SK-N-SH treated with all-trans-retinoic acid at 6 μM for 48 hours (cell line): ENCODE measurements around the gene COL6A5.
"Not testable (repeated sequence)": the region's sequence is repeated elsewhere in the genome, so short reads cannot be mapped to it uniquely, and the experiment has no call there.

Source experiments
- ATAC-seq: fragments of 200-7000 bp; cut with Tn5 transposase; 3 replicates; pipeline ENCODE4 v1.9.1; 2020; ENCODE audit warnings: mild to moderate bottlenecking, moderate library complexity
- ARNTL ChIP-seq: fragments of 450-650 bp; formaldehyde crosslinking; IDR thresholded peaks from 2 replicates; pipeline ENCODE4 v1.5.0; 2020; ENCODE audit warnings: low read depth, mild to moderate bottlenecking, moderate library complexity, borderline replicate concordance
- BACH2 ChIP-seq: fragments of 250-450 bp; sonication (Bioruptor Pico); IDR thresholded peaks from 2 replicates; pipeline ENCODE4 v1.9.0; 2021; ENCODE audit warnings: mild to moderate bottlenecking, borderline replicate concordance
- ESRRG ChIP-seq: fragments of 250-450 bp; sonication (Bioruptor Pico); IDR thresholded peaks from 2 replicates; pipeline ENCODE4 v1.6.1; 2021; ENCODE audit warnings: mild to moderate bottlenecking
- GLIS3 ChIP-seq: fragments of 250-450 bp; sonication (Bioruptor Pico); IDR thresholded peaks from 2 replicates; pipeline ENCODE4 v1.5.0; 2020; ENCODE audit warnings: mild to moderate bottlenecking, moderate library complexity
- OSR1 ChIP-seq: fragments of 250-450 bp; sonication (Bioruptor Pico); IDR thresholded peaks from 2 replicates; pipeline ENCODE4 v1.8.0; 2022; ENCODE audit warnings: moderate library complexity, mild to moderate bottlenecking, inconsistent platforms
- PPARA ChIP-seq: fragments of 250-450 bp; sonication (Bioruptor Pico); IDR thresholded peaks from 2 replicates; pipeline ENCODE4 v1.5.0; 2020; ENCODE audit warnings: mild to moderate bottlenecking, borderline replicate concordance
- RARB ChIP-seq: fragments of 250-450 bp; sonication (Bioruptor Pico); IDR thresholded peaks from 2 replicates; pipeline ENCODE4 v1.8.0; 2021; ENCODE audit warnings: mild to moderate bottlenecking, moderate library complexity
- SNAI2 ChIP-seq: fragments of 250-450 bp; sonication (Bioruptor Pico); IDR thresholded peaks from 2 replicates; pipeline ENCODE4 v1.5.0; 2020; ENCODE audit warnings: mild to moderate bottlenecking, moderate library complexity
- TCF4 ChIP-seq: fragments of 250-450 bp; sonication (Bioruptor Pico); IDR thresholded peaks from 2 replicates; pipeline ENCODE4 v1.8.0; 2021; ENCODE audit warnings: mild to moderate bottlenecking, moderate library complexity, borderline replicate concordance
- TOX ChIP-seq: fragments of 250-450 bp; sonication (Bioruptor Pico); IDR thresholded peaks from 2 replicates; pipeline ENCODE4 v1.8.0; 2021; ENCODE audit warnings: mild to moderate bottlenecking, moderate library complexity, borderline replicate concordance
- ZC3H10 ChIP-seq: fragments of 250-450 bp; sonication (Bioruptor Pico); IDR thresholded peaks from 2 replicates; pipeline ENCODE4 v1.5.1; 2021; ENCODE audit warnings: mild to moderate bottlenecking, moderate library complexity
- ZFP3 ChIP-seq: fragments of 250-450 bp; sonication (Bioruptor Pico); IDR thresholded peaks from 2 replicates; pipeline ENCODE4 v1.5.0; 2020; ENCODE audit warnings: mild to moderate bottlenecking, moderate library complexity
- ZFP30 ChIP-seq: fragments of 450-650 bp; formaldehyde crosslinking; IDR thresholded peaks from 2 replicates; pipeline ENCODE4 v1.5.0; 2022; ENCODE audit warnings: mild to moderate bottlenecking, moderate library complexity
- ZNF565 ChIP-seq: fragments of 450-650 bp; formaldehyde crosslinking; conservative IDR thresholded peaks from 2 replicates; pipeline ENCODE4 v1.5.0; 2020; ENCODE audit warnings: low read depth, mild to moderate bottlenecking, moderate library complexity
- ZNF70 ChIP-seq: fragments of 450-650 bp; formaldehyde crosslinking; IDR thresholded peaks from 2 replicates; pipeline ENCODE4 v1.5.0; 2020; ENCODE audit warnings: mild to moderate bottlenecking, moderate library complexity
- ZNF8 ChIP-seq: fragments of 450-650 bp; formaldehyde crosslinking; IDR thresholded peaks from 2 replicates; pipeline ENCODE4 v1.5.0; 2020; ENCODE audit warnings: mild to moderate bottlenecking, moderate library complexity
- TF ChIP-seq, protein P1 (sequence below): fragments of 250-450 bp; sonication (Bioruptor Pico); IDR thresholded peaks from 2 replicates; pipeline ENCODE4 v1.5.1; 2021; ENCODE audit warnings: mild to moderate bottlenecking, moderate library complexity
- TF ChIP-seq, protein P2 (sequence below): fragments of 250-450 bp; sonication (Bioruptor Pico); IDR thresholded peaks from 2 replicates; pipeline ENCODE4 v1.5.1; 2020; ENCODE audit warnings: low read depth, mild to moderate bottlenecking, moderate library complexity
- TF ChIP-seq, protein P3 (sequence below): fragments of 250-450 bp; sonication (Bioruptor Pico); IDR thresholded peaks from 2 replicates; pipeline ENCODE4 v1.8.0; 2020; ENCODE audit warnings: mild to moderate bottlenecking, moderate library complexity, borderline replicate concordance
- TF ChIP-seq, protein P4 (sequence below): fragments of 250-450 bp; sonication (Bioruptor Pico); IDR thresholded peaks from 2 replicates; pipeline ENCODE4 v1.8.0; 2021; ENCODE audit warnings: low read depth, mild to moderate bottlenecking, moderate library complexity, borderline replicate concordance
- TF ChIP-seq, protein P5 (sequence below): fragments of 250-450 bp; sonication (Bioruptor Pico); IDR thresholded peaks from 2 replicates; pipeline ENCODE4 v1.5.0; 2020; ENCODE audit warnings: mild to moderate bottlenecking, moderate library complexity

Gene COL6A5

DNA sequence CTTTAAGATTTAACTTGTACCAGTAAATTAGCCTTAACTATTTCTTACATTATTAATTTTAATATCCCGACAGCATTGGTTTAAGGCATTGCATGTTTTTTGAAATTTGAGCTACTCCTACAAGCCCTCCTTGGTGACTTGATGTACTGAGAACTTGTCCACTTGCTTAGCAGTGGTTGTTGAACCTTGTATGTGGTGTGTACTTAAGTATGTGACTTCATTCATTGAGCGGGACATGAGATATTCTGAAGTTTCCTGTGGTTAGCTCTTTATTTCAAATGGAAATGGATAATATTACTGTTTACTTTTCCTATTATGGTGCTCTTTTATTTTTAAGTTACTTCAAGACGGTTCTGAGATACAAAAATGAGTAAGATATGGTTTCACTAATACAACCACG, 3.6 kb upstream of the COL6A5 start:
- TF ChIP-seq GLIS3 (no peak), ZNF565 (no peak), ESRRG (no peak), ZNF70 (CRISPR knock-in tag) (no peak), ZC3H10 (CRISPR knock-in tag) (no peak), BACH2 (CRISPR knock-in tag) (no peak), PPARA (CRISPR knock-in tag) (no peak), ZFP30 (CRISPR knock-in tag) (no peak), ARNTL (CRISPR knock-in tag) (no peak), OSR1 (CRISPR knock-in tag) (no peak), TCF4 (CRISPR knock-in tag) (no peak), TOX (CRISPR knock-in tag) (no peak), RARB (CRISPR knock-in tag) (no peak), ZNF8 (CRISPR knock-in tag) (no peak)
- TF ChIP-seq, protein P1, sequence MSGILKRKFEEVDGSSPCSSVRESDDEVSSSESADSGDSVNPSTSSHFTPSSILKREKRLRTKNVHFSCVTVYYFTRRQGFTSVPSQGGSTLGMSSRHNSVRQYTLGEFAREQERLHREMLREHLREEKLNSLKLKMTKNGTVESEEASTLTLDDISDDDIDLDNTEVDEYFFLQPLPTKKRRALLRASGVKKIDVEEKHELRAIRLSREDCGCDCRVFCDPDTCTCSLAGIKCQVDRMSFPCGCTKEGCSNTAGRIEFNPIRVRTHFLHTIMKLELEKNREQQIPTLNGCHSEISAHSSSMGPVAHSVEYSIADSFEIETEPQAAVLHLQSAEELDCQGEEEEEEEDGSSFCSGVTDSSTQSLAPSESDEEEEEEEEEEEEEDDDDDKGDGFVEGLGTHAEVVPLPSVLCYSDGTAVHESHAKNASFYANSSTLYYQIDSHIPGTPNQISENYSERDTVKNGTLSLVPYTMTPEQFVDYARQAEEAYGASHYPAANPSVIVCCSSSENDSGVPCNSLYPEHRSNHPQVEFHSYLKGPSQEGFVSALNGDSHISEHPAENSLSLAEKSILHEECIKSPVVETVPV, result no peak
- TF ChIP-seq, protein P2, sequence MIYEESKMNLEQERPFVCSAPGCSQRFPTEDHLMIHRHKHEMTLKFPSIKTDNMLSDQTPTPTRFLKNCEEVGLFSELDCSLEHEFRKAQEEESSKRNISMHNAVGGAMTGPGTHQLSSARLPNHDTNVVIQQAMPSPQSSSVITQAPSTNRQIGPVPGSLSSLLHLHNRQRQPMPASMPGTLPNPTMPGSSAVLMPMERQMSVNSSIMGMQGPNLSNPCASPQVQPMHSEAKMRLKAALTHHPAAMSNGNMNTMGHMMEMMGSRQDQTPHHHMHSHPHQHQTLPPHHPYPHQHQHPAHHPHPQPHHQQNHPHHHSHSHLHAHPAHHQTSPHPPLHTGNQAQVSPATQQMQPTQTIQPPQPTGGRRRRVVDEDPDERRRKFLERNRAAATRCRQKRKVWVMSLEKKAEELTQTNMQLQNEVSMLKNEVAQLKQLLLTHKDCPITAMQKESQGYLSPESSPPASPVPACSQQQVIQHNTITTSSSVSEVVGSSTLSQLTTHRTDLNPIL (CRISPR knock-in tag), result no peak
- TF ChIP-seq, protein P3, sequence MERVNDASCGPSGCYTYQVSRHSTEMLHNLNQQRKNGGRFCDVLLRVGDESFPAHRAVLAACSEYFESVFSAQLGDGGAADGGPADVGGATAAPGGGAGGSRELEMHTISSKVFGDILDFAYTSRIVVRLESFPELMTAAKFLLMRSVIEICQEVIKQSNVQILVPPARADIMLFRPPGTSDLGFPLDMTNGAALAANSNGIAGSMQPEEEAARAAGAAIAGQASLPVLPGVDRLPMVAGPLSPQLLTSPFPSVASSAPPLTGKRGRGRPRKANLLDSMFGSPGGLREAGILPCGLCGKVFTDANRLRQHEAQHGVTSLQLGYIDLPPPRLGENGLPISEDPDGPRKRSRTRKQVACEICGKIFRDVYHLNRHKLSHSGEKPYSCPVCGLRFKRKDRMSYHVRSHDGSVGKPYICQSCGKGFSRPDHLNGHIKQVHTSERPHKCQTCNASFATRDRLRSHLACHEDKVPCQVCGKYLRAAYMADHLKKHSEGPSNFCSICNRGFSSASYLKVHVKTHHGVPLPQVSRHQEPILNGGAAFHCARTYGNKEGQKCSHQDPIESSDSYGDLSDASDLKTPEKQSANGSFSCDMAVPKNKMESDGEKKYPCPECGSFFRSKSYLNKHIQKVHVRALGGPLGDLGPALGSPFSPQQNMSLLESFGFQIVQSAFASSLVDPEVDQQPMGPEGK (CRISPR knock-in tag), result no peak
- TF ChIP-seq, protein P4, sequence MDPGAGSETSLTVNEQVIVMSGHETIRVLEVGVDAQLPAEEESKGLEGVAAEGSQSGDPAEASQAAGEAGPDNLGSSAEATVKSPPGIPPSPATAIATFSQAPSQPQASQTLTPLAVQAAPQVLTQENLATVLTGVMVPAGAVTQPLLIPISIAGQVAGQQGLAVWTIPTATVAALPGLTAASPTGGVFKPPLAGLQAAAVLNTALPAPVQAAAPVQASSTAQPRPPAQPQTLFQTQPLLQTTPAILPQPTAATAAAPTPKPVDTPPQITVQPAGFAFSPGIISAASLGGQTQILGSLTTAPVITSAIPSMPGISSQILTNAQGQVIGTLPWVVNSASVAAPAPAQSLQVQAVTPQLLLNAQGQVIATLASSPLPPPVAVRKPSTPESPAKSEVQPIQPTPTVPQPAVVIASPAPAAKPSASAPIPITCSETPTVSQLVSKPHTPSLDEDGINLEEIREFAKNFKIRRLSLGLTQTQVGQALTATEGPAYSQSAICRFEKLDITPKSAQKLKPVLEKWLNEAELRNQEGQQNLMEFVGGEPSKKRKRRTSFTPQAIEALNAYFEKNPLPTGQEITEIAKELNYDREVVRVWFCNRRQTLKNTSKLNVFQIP (CRISPR knock-in tag), result no peak
- ATAC-seq, result no peak

DNA sequence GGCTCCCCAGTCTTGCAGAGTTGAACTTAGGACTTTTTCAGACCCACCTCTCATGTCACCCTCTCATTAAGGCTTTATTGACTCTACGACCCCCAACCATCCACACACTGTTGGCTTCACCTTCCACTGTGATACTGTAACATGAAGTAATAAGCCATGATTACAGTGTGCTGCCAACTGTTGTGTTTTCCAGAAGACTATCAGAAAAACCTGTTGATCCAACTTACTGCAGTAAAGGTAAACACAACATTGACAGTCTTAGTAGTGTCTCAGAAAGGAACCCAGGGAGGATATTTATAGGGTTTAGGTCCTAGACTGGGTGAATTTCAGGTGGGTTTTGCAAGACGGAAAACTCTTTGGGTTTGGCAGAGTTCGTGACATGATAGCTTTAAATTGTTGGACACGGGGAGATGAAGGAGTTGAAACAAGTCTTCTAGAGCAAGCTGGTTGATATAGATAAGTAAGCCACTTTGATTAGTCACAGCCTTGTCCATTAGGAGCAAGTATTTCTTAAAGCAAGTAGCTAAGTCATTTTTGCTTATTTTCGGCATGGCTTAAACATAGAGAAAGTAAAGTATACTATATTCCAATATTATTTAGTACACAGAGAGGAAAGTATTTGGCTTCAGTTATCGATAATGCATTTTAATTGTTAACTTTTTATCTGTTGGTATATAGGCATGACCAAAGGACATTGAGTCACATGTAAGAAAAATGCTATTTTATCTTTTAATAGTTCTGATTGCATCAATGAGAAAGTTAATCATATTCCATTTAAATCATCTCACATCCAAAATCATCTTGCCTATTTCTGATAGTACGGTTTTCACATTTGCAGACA, 2.4 kb upstream of the COL6A5 start:
- TF ChIP-seq BACH2 (CRISPR knock-in tag) (no peak), GLIS3 (no peak), OSR1 (CRISPR knock-in tag) (no peak), ZC3H10 (CRISPR knock-in tag) (no peak), TOX (CRISPR knock-in tag) (no peak), ZFP30 (CRISPR knock-in tag) (no peak), ZFP3 (CRISPR knock-in tag) (no peak), TCF4 (CRISPR knock-in tag) (no peak), SNAI2 (no peak), ZNF565 (no peak)
- TF ChIP-seq, protein P5, sequence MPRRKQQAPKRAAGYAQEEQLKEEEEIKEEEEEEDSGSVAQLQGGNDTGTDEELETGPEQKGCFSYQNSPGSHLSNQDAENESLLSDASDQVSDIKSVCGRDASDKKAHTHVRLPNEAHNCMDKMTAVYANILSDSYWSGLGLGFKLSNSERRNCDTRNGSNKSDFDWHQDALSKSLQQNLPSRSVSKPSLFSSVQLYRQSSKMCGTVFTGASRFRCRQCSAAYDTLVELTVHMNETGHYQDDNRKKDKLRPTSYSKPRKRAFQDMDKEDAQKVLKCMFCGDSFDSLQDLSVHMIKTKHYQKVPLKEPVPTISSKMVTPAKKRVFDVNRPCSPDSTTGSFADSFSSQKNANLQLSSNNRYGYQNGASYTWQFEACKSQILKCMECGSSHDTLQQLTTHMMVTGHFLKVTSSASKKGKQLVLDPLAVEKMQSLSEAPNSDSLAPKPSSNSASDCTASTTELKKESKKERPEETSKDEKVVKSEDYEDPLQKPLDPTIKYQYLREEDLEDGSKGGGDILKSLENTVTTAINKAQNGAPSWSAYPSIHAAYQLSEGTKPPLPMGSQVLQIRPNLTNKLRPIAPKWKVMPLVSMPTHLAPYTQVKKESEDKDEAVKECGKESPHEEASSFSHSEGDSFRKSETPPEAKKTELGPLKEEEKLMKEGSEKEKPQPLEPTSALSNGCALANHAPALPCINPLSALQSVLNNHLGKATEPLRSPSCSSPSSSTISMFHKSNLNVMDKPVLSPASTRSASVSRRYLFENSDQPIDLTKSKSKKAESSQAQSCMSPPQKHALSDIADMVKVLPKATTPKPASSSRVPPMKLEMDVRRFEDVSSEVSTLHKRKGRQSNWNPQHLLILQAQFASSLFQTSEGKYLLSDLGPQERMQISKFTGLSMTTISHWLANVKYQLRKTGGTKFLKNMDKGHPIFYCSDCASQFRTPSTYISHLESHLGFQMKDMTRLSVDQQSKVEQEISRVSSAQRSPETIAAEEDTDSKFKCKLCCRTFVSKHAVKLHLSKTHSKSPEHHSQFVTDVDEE (CRISPR knock-in tag), result no peak
- TF ChIP-seq, protein P2 (CRISPR knock-in tag), result no peak
- TF ChIP-seq, protein P1, result no peak
- TF ChIP-seq, all 23 proteins: peak for 0
- no peak for ATAC-seq

DNA sequence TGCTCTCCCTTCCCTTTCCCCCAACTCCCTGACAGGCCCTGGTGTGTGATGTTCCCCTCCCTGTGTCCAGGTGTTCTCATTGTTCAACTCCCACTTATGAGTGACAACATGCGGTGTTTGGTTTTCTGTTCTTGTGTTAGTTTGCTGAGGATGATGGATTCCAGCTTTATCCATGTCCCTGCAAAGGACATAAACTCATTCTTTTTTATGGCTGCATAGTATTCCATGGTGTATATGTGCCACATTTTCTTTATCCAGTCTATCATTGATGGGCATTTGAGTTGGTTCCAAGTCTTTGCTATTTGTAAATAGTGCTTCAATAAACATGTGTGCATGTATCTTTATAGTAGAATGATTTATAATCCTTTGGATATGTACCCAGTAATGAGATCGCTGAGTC, 2.8 kb downstream of the COL6A5 start:
- ATAC-seq, result not testable (repeated sequence)
